Right hindlimb (tissue), 1 donor: ENCODE results near the gene QSOX1.

Experiments used
- DNase-seq: peaks from one replicate; pipeline ENCODE4 v3.0.0-alpha.2; 2018

QSOX1 gene

GRCh38 chr1:180170546-180171151 lies 16.0 kb downstream of the QSOX1 start:
- DNase-seq: no peak

- DNase-seq: no peak
Measured at GRCh38 chr1:180171691-180172090, 17.0 kb downstream of the QSOX1 start.

DNA sequence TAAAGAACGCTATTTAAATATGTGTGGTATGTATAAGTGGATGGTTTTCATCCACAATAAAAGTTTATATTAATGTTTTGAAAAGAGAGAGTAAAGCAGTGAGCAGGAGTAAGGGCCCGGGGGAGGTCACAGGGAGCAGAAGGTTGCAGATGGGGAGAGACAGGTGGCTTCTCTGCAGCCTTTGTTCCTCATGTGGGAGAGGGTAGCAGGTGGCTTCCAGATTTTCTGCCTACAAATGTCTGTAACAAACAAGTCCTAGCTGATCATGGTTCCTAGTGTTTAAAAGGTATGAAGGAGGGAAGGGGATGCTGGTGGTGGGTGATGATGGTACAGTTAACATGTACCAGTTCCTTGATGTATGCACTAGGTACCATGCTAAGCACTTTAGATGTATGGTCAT lies 18.8 kb downstream of the QSOX1 start:
- DNase-seq: no peak

GRCh38 chr1:180173952-180174351 lies 19.3 kb downstream of the QSOX1 start:
- DNase-seq: peak; percentile 57

- no peak for DNase-seq
Measured at GRCh38 chr1:180175291-180175690, 20.6 kb downstream of the QSOX1 start.

- no peak for DNase-seq
Measured at GRCh38 chr1:180175806-180176205, 21.1 kb downstream of the QSOX1 start.

DNA sequence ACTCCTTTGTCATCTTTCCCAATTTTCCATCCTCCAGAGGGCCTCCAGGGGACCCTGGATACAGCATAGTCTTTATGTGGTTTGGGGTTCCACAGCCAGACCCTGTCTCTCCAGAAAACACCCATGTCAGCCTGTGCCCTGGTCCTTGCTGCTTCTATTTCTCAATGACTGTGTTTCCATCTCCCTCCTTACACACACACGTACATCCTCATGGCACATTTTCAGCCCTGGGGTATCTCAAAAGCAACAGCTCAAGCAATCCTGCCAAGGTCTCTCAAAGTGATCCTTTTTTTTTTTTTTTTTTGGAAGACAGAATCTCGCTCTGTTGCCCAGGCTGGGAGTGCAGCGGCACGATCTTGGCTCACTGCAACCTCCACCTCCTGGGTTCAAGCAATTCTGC lies 22.3 kb downstream of the QSOX1 start:
- DNase-seq: no peak

- peak; percentile 9 for DNase-seq
Measured at GRCh38 chr1:180177931-180178330, 23.3 kb downstream of the QSOX1 start.

DNA sequence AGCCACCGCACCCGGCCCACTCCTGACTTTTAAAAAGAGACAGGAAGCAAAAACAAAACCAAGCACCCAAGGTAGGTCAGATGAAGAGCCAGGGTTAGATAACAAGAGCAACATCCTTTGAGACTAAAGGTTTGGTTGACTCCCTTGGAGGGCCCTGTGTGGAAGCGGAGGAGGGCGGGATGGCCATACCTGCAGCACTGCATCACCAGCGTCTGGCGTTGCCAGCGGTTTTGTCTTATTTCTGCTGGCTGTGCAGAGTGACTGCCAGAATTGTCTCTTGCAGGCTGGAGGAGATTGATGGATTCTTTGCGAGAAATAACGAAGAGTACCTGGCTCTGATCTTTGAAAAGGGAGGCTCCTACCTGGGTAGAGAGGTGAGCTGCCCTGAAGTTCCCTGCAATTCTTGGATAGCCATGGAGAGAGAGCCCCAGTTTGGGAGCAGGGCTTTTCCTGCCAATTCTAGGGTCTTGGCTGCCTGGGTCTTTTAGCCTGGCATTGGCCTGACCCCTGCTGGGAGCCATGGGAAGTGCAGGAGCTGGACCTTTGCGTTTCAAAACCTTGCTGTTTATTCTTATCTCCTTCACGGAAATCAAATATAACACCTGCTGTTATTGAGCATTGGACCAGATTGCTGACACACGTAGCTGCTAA lies 24.0 kb downstream of the QSOX1 start:
- peak; percentile 63 for DNase-seq

DNA sequence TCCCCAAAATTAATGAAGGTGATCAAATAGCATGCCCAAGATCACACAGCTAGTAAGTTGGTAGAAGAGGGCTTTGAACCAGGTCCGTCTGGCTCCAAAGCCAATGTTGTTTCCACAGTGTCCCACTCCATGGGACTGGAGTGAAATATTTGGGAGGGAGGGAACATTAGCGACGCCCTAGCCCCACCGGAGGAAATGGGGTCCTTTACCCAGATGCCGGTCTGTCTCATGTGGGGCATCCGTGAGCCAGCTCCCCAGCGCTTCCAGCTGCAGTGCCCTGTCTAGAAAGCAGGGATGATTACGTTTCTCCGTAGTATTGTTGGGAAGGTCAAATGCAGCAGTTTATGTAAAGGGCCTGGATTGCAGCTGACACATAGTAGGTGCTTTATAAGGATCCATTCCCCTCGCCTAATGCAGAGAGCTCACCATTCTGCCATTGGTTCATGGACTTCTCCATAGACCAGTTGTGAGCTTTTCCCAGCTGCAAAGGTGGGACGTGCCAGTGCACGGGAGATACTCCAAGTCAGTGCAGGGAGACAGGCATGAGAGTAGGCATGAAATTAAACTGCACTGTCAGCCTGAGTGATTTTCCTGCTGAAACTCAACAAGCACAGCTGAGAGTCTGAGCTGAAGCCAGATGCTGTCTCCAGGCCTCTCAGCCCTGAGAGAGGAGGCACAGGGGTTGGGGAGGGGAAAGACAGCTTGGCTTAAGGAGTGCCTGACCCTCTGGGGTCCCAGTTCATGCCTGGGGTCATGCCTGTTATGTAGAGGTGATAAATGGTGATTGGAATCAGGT lies 24.7 kb downstream of the QSOX1 start:
- DNase-seq: peak; percentile 6

GRCh38 chr1:180181048-180181447 lies 26.4 kb downstream of the QSOX1 start:
- DNase-seq: no peak

- no peak for DNase-seq
Measured at GRCh38 chr1:180181996-180182642, 27.4 kb downstream of the QSOX1 start.

- no peak for DNase-seq
Measured at GRCh38 chr1:180182643-180183311, 28.1 kb downstream of the QSOX1 start.

DNA sequence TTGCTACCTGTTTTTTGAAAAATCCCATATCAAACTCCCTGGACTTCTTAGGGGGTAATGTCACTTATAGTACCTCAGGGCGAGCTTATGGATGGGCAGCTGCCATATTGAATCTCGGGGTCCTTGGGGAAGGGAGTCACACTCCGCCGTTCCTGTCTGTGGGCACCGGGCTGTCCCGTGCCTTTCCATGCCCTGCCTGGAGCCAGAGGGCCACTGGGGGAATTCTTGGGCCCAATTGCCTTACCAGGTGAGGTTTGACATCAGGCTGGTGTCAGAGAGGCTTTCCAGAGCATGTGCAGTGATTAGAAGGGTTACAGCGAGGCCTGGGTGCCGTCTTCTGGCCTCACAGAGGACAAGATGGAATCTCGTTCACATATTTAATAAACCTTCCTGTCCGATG lies 28.8 kb downstream of the QSOX1 start:
- DNase-seq: no peak

GRCh38 chr1:180184041-180184440 lies 29.4 kb downstream of the QSOX1 start:
- no peak for DNase-seq

DNA sequence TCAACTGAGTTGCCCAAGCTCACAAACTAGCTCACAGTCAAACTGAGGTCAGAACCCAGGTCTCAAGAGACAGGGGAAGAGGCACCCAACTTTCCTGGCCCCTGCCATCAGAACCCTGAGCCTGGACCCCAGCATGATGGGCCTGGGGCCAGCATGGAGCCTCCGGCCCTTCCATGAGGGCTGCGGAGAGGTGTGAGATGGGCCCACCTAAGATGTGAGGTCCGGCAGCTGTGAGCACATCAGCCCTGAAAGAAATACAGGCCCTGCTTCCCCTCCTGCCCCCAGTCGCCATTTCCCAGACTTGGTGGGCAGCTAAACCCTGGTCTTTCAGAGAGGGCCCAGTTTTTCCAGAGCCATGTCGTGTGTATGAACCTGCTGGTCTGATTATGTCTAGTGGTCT lies 30.6 kb downstream of the QSOX1 start:
- peak; percentile 6 for DNase-seq

GRCh38 chr1:180185971-180186645 lies 31.4 kb downstream of the QSOX1 start:
- DNase-seq: no peak

GRCh38 chr1:180186831-180187230 lies 32.2 kb downstream of the QSOX1 start:
- no peak for DNase-seq

- no peak for DNase-seq
Measured at GRCh38 chr1:180187626-180188025, 33.0 kb downstream of the QSOX1 start.

GRCh38 chr1:180188091-180188506 lies 33.4 kb downstream of the QSOX1 start:
- peak; percentile 76 for DNase-seq

DNA sequence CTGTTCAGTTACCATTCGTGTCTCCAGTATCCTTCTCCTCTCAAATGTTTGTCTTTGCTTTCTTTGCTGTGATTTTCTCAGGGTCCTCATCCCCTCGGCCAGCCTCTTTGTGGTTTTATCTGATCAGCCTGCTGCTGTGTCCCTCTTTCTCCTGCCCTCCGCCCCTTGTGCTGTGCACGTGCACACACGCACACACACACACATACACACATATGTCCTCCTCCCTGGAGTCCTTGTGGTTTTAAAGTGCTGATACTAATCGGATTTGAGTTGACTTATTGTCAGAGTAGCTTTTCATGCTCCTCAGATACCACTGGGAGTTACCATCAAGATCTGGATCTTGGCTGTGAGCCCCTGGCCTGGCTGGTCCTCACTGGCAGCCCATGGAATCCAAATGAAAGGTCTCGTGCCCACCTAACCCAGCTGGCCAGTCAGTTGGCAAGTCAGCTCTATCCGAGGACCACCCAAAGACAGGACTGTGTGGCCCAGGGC lies 34.1 kb downstream of the QSOX1 start:
- no peak for DNase-seq

GRCh38 chr1:180190091-180190490 lies 35.4 kb downstream of the QSOX1 start:
- DNase-seq: no peak
